H1 (cell line): ENCODE data around the gene GPR162. TPM values are rescaled to one million over a fixed set of nuclear protein-coding genes. Genes with fewer than 3 reads are reported as not detected.

Experiments
- CTCF ChIA-PET: fragments of 300-600 bp; sonication (Branson Sonifier 250); formaldehyde crosslinking; loops from one replicate; lab custom pipeline; 2021; ENCODE audit not compliant: partially characterized antibody; lab: Charles Lee
- POLR2A ChIA-PET: fragments of 300-600 bp; sonication (Branson Sonifier 250); formaldehyde crosslinking; loops from one replicate; lab custom pipeline; 2021; ENCODE audit warnings: inconsistent platforms; ENCODE audit not compliant: partially characterized antibody; lab: Charles Lee
- DNase-seq, 2 experiments: peaks; one replicate each; pipeline versions ENCODE4 v3.0.0 to v3.0.0-alpha.2; 2010 to 2022; ENCODE audit warnings: low spot score in 2 of 2, low read depth in 1 of 2, mixed read lengths in 1 of 2
- FAIRE-seq: peaks from 2 replicates; lab custom pipeline; 2011; peaks lifted over from hg19 to GRCh38; lab: Jason Lieb, UNC
- H2AFZ ChIP-seq: 2 replicates; pipeline ENCODE4 v1.8.1; 2012; ENCODE audit warnings: low read length, inconsistent platforms
- H2AK5ac ChIP-seq: 2 replicates; pipeline ENCODE4 v1.6.1; 2013; ENCODE audit warnings: low read depth, low read length
- H2BK120ac ChIP-seq: replicated peaks from 2 replicates; pipeline ENCODE3; 2013; ENCODE audit warnings: low read depth, low read length, inconsistent platforms
- H2BK12ac ChIP-seq: 2 replicates; pipeline ENCODE4 v1.6.1; 2013; ENCODE audit warnings: low read depth, low read length
- H2BK15ac ChIP-seq: 2 replicates; pipeline ENCODE4 v1.6.1; 2013; ENCODE audit warnings: low read length
- H2BK20ac ChIP-seq: 2 replicates; pipeline ENCODE4 v1.6.1; 2013; ENCODE audit warnings: low read length
- H2BK5ac ChIP-seq: 2 replicates; pipeline ENCODE4 v1.6.1; 2013; ENCODE audit warnings: low read depth, low read length
- H3K14ac ChIP-seq: 2 replicates; pipeline ENCODE4 v1.6.1; 2013; ENCODE audit warnings: inconsistent platforms; ENCODE audit not compliant: insufficient read length
- H3K18ac ChIP-seq: 2 replicates; pipeline ENCODE4 v1.6.1; 2013; ENCODE audit warnings: low read length; ENCODE audit errors: extremely low read depth
- H3K23ac ChIP-seq: 2 replicates; pipeline ENCODE4 v1.6.1; 2013; ENCODE audit warnings: inconsistent platforms; ENCODE audit not compliant: insufficient read length
- H3K23me2 ChIP-seq: 2 replicates; pipeline ENCODE4 v1.6.1; 2013; ENCODE audit warnings: low read depth, low read length
- H3K27ac ChIP-seq: 2 replicates; pipeline ENCODE4 v1.6.1; 2011; ENCODE audit warnings: low read depth, low read length, inconsistent platforms
- H3K27me3 ChIP-seq, 4 experiments: replicated peaks in 1 of 4; 1 replicate in 1 of 4; 2 replicates in 3 of 4; pipeline versions ENCODE4 v1.6.1 to v1.8.1; 2011 to 2013; ENCODE audit warnings: low read length in 3 of 4, mild to moderate bottlenecking in 3 of 4, inconsistent platforms in 2 of 4, mixed read lengths in 2 of 4, moderate library complexity in 1 of 4; ENCODE audit not compliant: control insufficient read depth in 3 of 4, insufficient read depth in 3 of 4; ENCODE audit errors: extremely low read depth in 1 of 4
- H3K36me3 ChIP-seq, 4 experiments: 2 replicates each; pipeline versions ENCODE4 v1.6.1 to v1.8.1; 2011 to 2013; ENCODE audit warnings: mild to moderate bottlenecking in 4 of 4, low read length in 3 of 4, moderate library complexity in 2 of 4, control low read depth in 1 of 4, inconsistent platforms in 1 of 4; ENCODE audit not compliant: insufficient read depth in 4 of 4, control insufficient read depth in 2 of 4
- H3K4ac ChIP-seq: replicated peaks from 2 replicates; pipeline ENCODE3; 2013; ENCODE audit warnings: low read length, low read depth, mixed read lengths, inconsistent platforms; ENCODE audit not compliant: insufficient read length
- H3K4me1 ChIP-seq, 4 experiments: replicated peaks in 1 of 4; 1 replicate in 1 of 4; 2 replicates in 3 of 4; pipeline versions ENCODE4 v1.6.1 to v1.8.1; 2011 to 2013; ENCODE audit warnings: low read length in 3 of 4, inconsistent platforms in 2 of 4, mixed read lengths in 1 of 4; ENCODE audit not compliant: insufficient read depth in 4 of 4, control insufficient read depth in 3 of 4
- H3K4me2 ChIP-seq, 2 experiments: 2 replicates each; pipeline versions ENCODE4 v1.6.1 to v1.8.1; 2011 to 2013; ENCODE audit warnings: low read depth in 2 of 2, low read length in 2 of 2, control low read depth in 1 of 2, inconsistent platforms in 1 of 2, mild to moderate bottlenecking in 1 of 2; ENCODE audit not compliant: insufficient read depth in 1 of 2
- H3K4me3 ChIP-seq, 4 experiments: fragments of 200-600, 300-600 bp in 1 of 4; sonication (generic), shearing (Covaris generic), sonication (Bioruptor Twin) in 1 of 4; 2 replicates each; pipeline versions ENCODE4 v1.5.1 to v1.8.1; 2011 to 2016; ENCODE audit warnings: low read length in 4 of 4, low read depth in 3 of 4, control low read depth in 2 of 4, inconsistent platforms in 2 of 4, mild to moderate bottlenecking in 2 of 4, mixed read lengths in 1 of 4, moderate library complexity in 1 of 4; ENCODE audit not compliant: insufficient read depth in 2 of 4; ENCODE audit errors: extremely low read depth in 1 of 4
- H3K56ac ChIP-seq: replicated peaks from 2 replicates; pipeline ENCODE3; 2013; ENCODE audit warnings: low read depth, mild to moderate bottlenecking, mixed read lengths, low read length, inconsistent platforms; ENCODE audit not compliant: insufficient read length
- H3K79me1 ChIP-seq: 2 replicates; pipeline ENCODE4 v1.6.1; 2013; ENCODE audit warnings: low read depth, low read length, control low read depth
- H3K79me2 ChIP-seq, 2 experiments: 2 replicates each; pipeline versions ENCODE4 v1.6.1 to v1.8.1; 2012 to 2013; ENCODE audit warnings: low read length in 2 of 2, mild to moderate bottlenecking in 2 of 2, inconsistent platforms in 1 of 2; ENCODE audit not compliant: insufficient read depth in 2 of 2, control insufficient read depth in 1 of 2
- H3K9ac ChIP-seq, 4 experiments: replicated peaks in 1 of 4; 1 replicate in 1 of 4; 2 replicates in 3 of 4; pipeline versions ENCODE4 v1.6.1 to v1.8.1; 2011 to 2013; ENCODE audit warnings: low read depth in 3 of 4, low read length in 3 of 4, control low read depth in 2 of 4, mild to moderate bottlenecking in 2 of 4, moderate library complexity in 2 of 4, inconsistent platforms in 1 of 4; ENCODE audit errors: extremely low read depth in 1 of 4
- H3K9me3 ChIP-seq, 2 experiments: 2 replicates each; pipeline versions ENCODE4 v1.6.1 to v1.8.1; 2012 to 2013; ENCODE audit warnings: mild to moderate bottlenecking in 2 of 2, moderate library complexity in 2 of 2, control low read depth in 1 of 2, inconsistent platforms in 1 of 2, low read depth in 1 of 2, low read length in 1 of 2, mixed read lengths in 1 of 2; ENCODE audit not compliant: insufficient read depth in 2 of 2
- H4K20me1 ChIP-seq, 2 experiments: replicated peaks in 1 of 2; 2 replicates each; pipeline versions ENCODE3 to v1.8.1; 2011 to 2013; ENCODE audit warnings: inconsistent platforms in 2 of 2, low read length in 2 of 2, mild to moderate bottlenecking in 1 of 2; ENCODE audit not compliant: insufficient read depth in 2 of 2, control insufficient read depth in 1 of 2
- H4K5ac ChIP-seq: 2 replicates; pipeline ENCODE4 v1.6.1; 2013; ENCODE audit warnings: low read length, low read depth, mixed read lengths, inconsistent platforms; ENCODE audit not compliant: insufficient read length
- H4K8ac ChIP-seq: 2 replicates; pipeline ENCODE4 v1.8.0; 2013; ENCODE audit warnings: mild to moderate bottlenecking, moderate library complexity, low read length, inconsistent platforms; ENCODE audit not compliant: insufficient read depth; ENCODE audit errors: extremely low read depth
- H4K91ac ChIP-seq: replicated peaks from 2 replicates; pipeline ENCODE3; 2013; ENCODE audit warnings: low read length, mixed read lengths, inconsistent platforms; ENCODE audit not compliant: insufficient read length
- ATF3 ChIP-seq: IDR thresholded peaks from 2 replicates; pipeline ENCODE4 v1.6.1; 2011; ENCODE audit warnings: low read depth, mild to moderate bottlenecking, low read length; ENCODE audit not compliant: insufficient read depth
- CEBPB ChIP-seq: IDR thresholded peaks from 2 replicates; pipeline ENCODE4 v1.6.1; 2012; ENCODE audit warnings: low read depth, low read length
- KDM4A ChIP-seq: IDR thresholded peaks from one replicate; pipeline ENCODE4 v1.7.1; 2012; ENCODE audit warnings: low read depth, mild to moderate bottlenecking, moderate library complexity, low read length, inconsistent platforms; ENCODE audit not compliant: severe bottlenecking
- POLR2A ChIP-seq, 2 experiments: IDR thresholded peaks; 1 replicate in 1 of 2; 2 replicates in 1 of 2; pipeline ENCODE4 v1.6.1; 2011; ENCODE audit warnings: low read depth in 2 of 2, low read length in 2 of 2, mild to moderate bottlenecking in 2 of 2; ENCODE audit errors: control extremely low read depth in 1 of 2
- POLR2AphosphoS5 ChIP-seq: IDR thresholded peaks from 2 replicates; pipeline ENCODE4 v1.6.1; 2011; ENCODE audit warnings: low read depth, low read length
- RFX5 ChIP-seq: IDR thresholded peaks from 2 replicates; pipeline ENCODE4 v1.6.1; 2011; ENCODE audit warnings: low read depth, low read length, improper control_type of control experiment, borderline replicate concordance
- SUZ12 ChIP-seq: fragments of 200-600 bp; sonication (generic); IDR thresholded peaks from 2 replicates; pipeline ENCODE4 v1.6.1; 2012; ENCODE audit warnings: mild to moderate bottlenecking, inconsistent platforms, low read length, moderate library complexity, mixed read lengths
- WGBS, 2 experiments: shearing (Covaris generic) in 1 of 2; methylation state at CpG; one replicate each; pipeline versions ENCODE4 v1.1.6 to v1.1.7; 2013 to 2015; ENCODE audit warnings: low lambda C conversion rate in 2 of 2, mixed read lengths in 2 of 2, inconsistent platforms in 1 of 2, low coverage in 1 of 2, missing lambda C conversion rate in 1 of 2; ENCODE audit not compliant: insufficient replicate concordance in 2 of 2, insufficient coverage in 1 of 2, insufficient read length in 1 of 2; ENCODE audit errors: extremely low coverage in 1 of 2, missing lambda C conversion rate in 1 of 2; 5-methylcytosine and 5-hydroxymethylcytosine counted together
- polyA plus RNA-seq, 7 experiments: library from polyadenylated mRNA; depleted of rRNA in 3 of 7; stranded (reverse) in 5 of 7; unstranded in 2 of 7; fragments of >200 nt in 5 of 7; fragments of 200-250 nt in 2 of 7; gene quantifications; 1 replicate in 5 of 7; 2 replicates in 1 of 7; 4 replicates in 1 of 7; pipeline versions ENCODE4 v1.2.1 to v1.2.3, GENCODE V29; 2011 to 2013; ENCODE audit warnings: missing spikeins in 2 of 7, mixed read lengths in 2 of 7
- total RNA-seq: library from RNA; stranded (reverse); fragmentation: NEBNext Ultra II Directional; extraction: Animal tissue kit (Norgen Biotek cat#: 25700); gene quantifications from 2 replicates; pipeline ENCODE4 v1.2.1, GENCODE V29; 2021

GPR162 gene
- total and polyA plus RNA-seq, 2 of the 8 experiments (the other 6 are each of a cell fraction or from before 2014, with no cell fraction given): 7.3 to 8.8 TPM

GRCh38 chr12:6833189-6833890 lies 11.7 kb downstream of the GPR162 start:
- CTCF ChIA-PET: interaction anchor here (0.8 to 23.7 kb wide), 20 partner anchors 8 to 270 kb away, joined by 3 to 532 read pairs (median 4); partner anchors contain the start of genes CD4, CDCA3, GNB3 and LAG3
- peaks cover 0 to 8% (median 4%) of the 10 kb centered on the region in 4 experiments; a peak in 5 of 7 replicates for H3K4me1 ChIP-seq
- no peak overlapping the region for H3K4me3 ChIP-seq
- FAIRE-seq: no peak
- 93% methylated on average over 6 of the region's 6 CpGs; no CpG with 5 or more reads in 1 of the 2 experiments for WGBS, 2 experiments
- H3K23ac ChIP-seq: no peak overlapping the region
- H3K56ac ChIP-seq: no peak overlapping the region
- no peak overlapping the region for H2BK20ac ChIP-seq
- peaks cover 2 to 7% of the 10 kb centered on the region in 2 experiments for H4K20me1 ChIP-seq
- peaks cover 4% of the 10 kb centered on the region for H3K79me1 ChIP-seq
- H3K79me2 ChIP-seq: peaks cover 0 to 9% of the 10 kb centered on the region in 2 experiments; a peak in 1 of 4 replicates
- DNase-seq: no peak
- H3K23me2 ChIP-seq: peaks cover 6% of the 10 kb centered on the region; the same call in 1 of the 2 replicates
- no peak overlapping the region for H2BK120ac ChIP-seq
- H2AFZ ChIP-seq: no peak overlapping the region
- H3K36me3 ChIP-seq: peaks cover 22 to 57% (median 47%) of the 10 kb centered on the region in 4 experiments
- no peak overlapping the region for H3K9ac ChIP-seq
- peak overlapping the region; percentile 16; the same call in 1 of the 2 replicates for H2BK5ac ChIP-seq
- no peak overlapping the region for H4K8ac ChIP-seq
- no peak overlapping the region for H3K18ac ChIP-seq
- H4K91ac ChIP-seq: no peak overlapping the region
- H3K4me2 ChIP-seq: no peak overlapping the region
- H4K5ac ChIP-seq: no peak overlapping the region
- TF ChIP-seq CEBPB (no peak), POLR2A (IDR thresholded peaks at IDR 0.05; ENCODE audit: control extremely low read depth in 1 of 2, low read depth in 2 of 2, low read length in 2 of 2) (no peak), SUZ12 (no peak), RFX5 (no peak), ATF3 (no peak), POLR2AphosphoS5 (no peak), KDM4A (no peak)
- no peak overlapping the region for H3K27ac ChIP-seq
- H3K9me3 ChIP-seq: no peaks in the 10 kb centered on the region
- no peak overlapping the region for H2BK12ac ChIP-seq
- POLR2A ChIA-PET: interaction anchor here (0.8 to 27.1 kb wide), 11 partner anchors 12 to 299 kb away, joined by 3 to 588 read pairs (median 10); partner anchors contain the start of genes C12orf57, CDCA3, GAPDH and GNB3
- H3K4ac ChIP-seq: no peak overlapping the region
- no peak overlapping the region for H2AK5ac ChIP-seq
- H3K27me3 ChIP-seq: no peaks in the 10 kb centered on the region
- H3K14ac ChIP-seq: no peak overlapping the region
- H2BK15ac ChIP-seq: no peak overlapping the region
